H9 (cell line): ENCODE measurements around the gene MYO1E. TPM values are rescaled to one million over a fixed set of nuclear protein-coding genes. Genes with fewer than 3 reads are reported as not detected.

Source experiments
- DNase-seq: peaks from one replicate; pipeline ENCODE4 v3.0.0-alpha.2; 2017
- H2AFZ ChIP-seq: one replicate; pipeline ENCODE4 v1.6.1; 2013; ENCODE audit warnings: mild to moderate bottlenecking, low read length, control low read depth, moderate library complexity
- H2AK5ac ChIP-seq: 2 replicates; pipeline ENCODE4 v1.6.1; 2013; ENCODE audit warnings: low read length, control low read depth, mixed read lengths; ENCODE audit not compliant: insufficient read length
- H2BK120ac ChIP-seq: one replicate; pipeline ENCODE4 v1.6.1; 2013; ENCODE audit warnings: low read depth, mild to moderate bottlenecking, low read length, control low read depth, inconsistent platforms; ENCODE audit not compliant: poor library complexity, severe bottlenecking
- H2BK12ac ChIP-seq: 2 replicates; pipeline ENCODE4 v1.6.1; 2013; ENCODE audit warnings: low read length, control low read depth, mixed read lengths, low read depth; ENCODE audit not compliant: insufficient read length
- H2BK15ac ChIP-seq: 2 replicates; pipeline ENCODE4 v1.6.1; 2013; ENCODE audit warnings: low read depth, low read length, control low read depth
- H2BK20ac ChIP-seq: one replicate; pipeline ENCODE4 v1.6.1; 2013; ENCODE audit warnings: low read depth, mild to moderate bottlenecking, low read length, control low read depth, inconsistent platforms; ENCODE audit not compliant: poor library complexity, severe bottlenecking
- H2BK5ac ChIP-seq: 2 replicates; pipeline ENCODE4 v1.6.1; 2013; ENCODE audit warnings: low read length, control low read depth, mixed read lengths; ENCODE audit not compliant: insufficient read length
- H3K14ac ChIP-seq: 2 replicates; pipeline ENCODE4 v1.6.1; 2013; ENCODE audit warnings: low read length, control low read depth; ENCODE audit not compliant: insufficient read depth
- H3K18ac ChIP-seq: 2 replicates; pipeline ENCODE4 v1.6.1; 2013; ENCODE audit warnings: low read depth, mild to moderate bottlenecking, mixed read lengths, low read length, control low read depth; ENCODE audit not compliant: insufficient read length
- H3K23ac ChIP-seq: 2 replicates; pipeline ENCODE4 v1.6.1; 2013; ENCODE audit warnings: low read length, control low read depth, mixed read lengths, low read depth; ENCODE audit not compliant: insufficient read length
- H3K23me2 ChIP-seq: 2 replicates; pipeline ENCODE4 v1.6.1; 2013; ENCODE audit warnings: low read depth, mild to moderate bottlenecking, mixed read lengths, low read length, control low read depth; ENCODE audit not compliant: insufficient read length, poor library complexity, severe bottlenecking
- H3K27ac ChIP-seq: 2 replicates; pipeline ENCODE4 v1.5.1; 2013; ENCODE audit warnings: low read length, control low read depth, mixed read lengths, low read depth; ENCODE audit not compliant: insufficient read length
- H3K27me3 ChIP-seq: 2 replicates; pipeline ENCODE4 v1.6.1; 2013; ENCODE audit warnings: low read length, control low read depth, inconsistent platforms; ENCODE audit not compliant: insufficient read depth
- H3K4ac ChIP-seq: 2 replicates; pipeline ENCODE4 v1.6.1; 2013; ENCODE audit warnings: low read depth, mild to moderate bottlenecking, control low read depth, inconsistent platforms, low read length, moderate library complexity
- H3K4me1 ChIP-seq: 2 replicates; pipeline ENCODE4 v1.6.1; 2013; ENCODE audit warnings: low read length, control low read depth, inconsistent platforms; ENCODE audit not compliant: insufficient read depth
- H3K4me2 ChIP-seq: 2 replicates; pipeline ENCODE4 v1.6.1; 2013; ENCODE audit warnings: low read length, control low read depth, mixed read lengths; ENCODE audit not compliant: insufficient read length, insufficient read depth
- H3K56ac ChIP-seq: 2 replicates; pipeline ENCODE4 v1.6.1; 2013; ENCODE audit warnings: low read depth, mild to moderate bottlenecking, mixed read lengths, low read length, control low read depth; ENCODE audit not compliant: insufficient read length
- H3K79me1 ChIP-seq: 2 replicates; pipeline ENCODE4 v1.6.1; 2013; ENCODE audit warnings: low read depth, mild to moderate bottlenecking, moderate library complexity, low read length, control low read depth, inconsistent platforms; ENCODE audit not compliant: insufficient read depth, poor library complexity, severe bottlenecking
- H3K79me2 ChIP-seq: 2 replicates; pipeline ENCODE4 v1.6.1; 2013; ENCODE audit warnings: low read length, control low read depth, inconsistent platforms; ENCODE audit not compliant: insufficient read depth
- H3K9ac ChIP-seq: 2 replicates; pipeline ENCODE4 v1.6.1; 2013; ENCODE audit warnings: low read length, control low read depth, mixed read lengths; ENCODE audit not compliant: insufficient read length; ENCODE audit errors: extremely low read depth
- H3K9me3 ChIP-seq: one replicate; pipeline ENCODE4 v1.6.1; 2013; ENCODE audit warnings: low read depth, low read length, inconsistent platforms; ENCODE audit not compliant: control insufficient read depth
- H3T11ph ChIP-seq: one replicate; pipeline ENCODE4 v1.6.1; 2013; ENCODE audit warnings: mild to moderate bottlenecking, low read length, control low read depth, inconsistent platforms
- H4K20me1 ChIP-seq: one replicate; pipeline ENCODE4 v1.6.1; 2013; ENCODE audit not compliant: control insufficient read depth, insufficient read length, insufficient read depth
- H4K5ac ChIP-seq: 2 replicates; pipeline ENCODE4 v1.6.1; 2013; ENCODE audit warnings: low read depth, mild to moderate bottlenecking, mixed read lengths, low read length, control low read depth; ENCODE audit not compliant: insufficient read length
- H4K8ac ChIP-seq: replicated peaks from 2 replicates; pipeline ENCODE4 v1.6.1; 2013; ENCODE audit warnings: low read length, control low read depth, mixed read lengths, low read depth; ENCODE audit not compliant: insufficient read length
- H4K91ac ChIP-seq: 2 replicates; pipeline ENCODE4 v1.6.1; 2013; ENCODE audit warnings: low read depth, mild to moderate bottlenecking, moderate library complexity, mixed read lengths, low read length, control low read depth; ENCODE audit not compliant: insufficient read length
- H3K27ac Mint-ChIP-seq, 3 experiments: 2 replicates in 2 of 3; 3 replicates in 1 of 3; pipeline ENCODE4 v1.8.0; 2020 to 2021; ENCODE audit warnings: mixed read lengths in 3 of 3, mild to moderate bottlenecking in 1 of 3, moderate library complexity in 1 of 3
- H3K27me3 Mint-ChIP-seq: 2 replicates; pipeline ENCODE4 v1.8.0; 2021; ENCODE audit warnings: low read depth, mild to moderate bottlenecking, moderate library complexity, mixed read lengths
- H3K36me3 Mint-ChIP-seq, 3 experiments: 2 replicates in 2 of 3; 3 replicates in 1 of 3; pipeline ENCODE4 v1.8.0; 2020 to 2021; ENCODE audit warnings: low read depth in 3 of 3, mixed read lengths in 3 of 3; ENCODE audit not compliant: insufficient read depth in 1 of 3
- H3K4me1 Mint-ChIP-seq, 2 experiments: 2 replicates each; pipeline ENCODE4 v1.8.0; 2020; ENCODE audit warnings: mixed read lengths in 2 of 2
- H3K4me3 Mint-ChIP-seq, 2 experiments: 2 replicates in 1 of 2; 3 replicates in 1 of 2; pipeline ENCODE4 v1.8.0; 2020 to 2021; ENCODE audit warnings: mild to moderate bottlenecking in 2 of 2, mixed read lengths in 2 of 2, moderate library complexity in 1 of 2
- H3K9me3 Mint-ChIP-seq, 2 experiments: 2 replicates in 1 of 2; 3 replicates in 1 of 2; pipeline ENCODE4 v1.8.0; 2020; ENCODE audit warnings: mild to moderate bottlenecking in 2 of 2, mixed read lengths in 2 of 2, moderate library complexity in 1 of 2
- CTCF ChIP-seq: fragments of 200-600 bp; sonication (generic); conservative IDR thresholded peaks from 3 replicates; pipeline ENCODE4 v1.8.0; 2021; ENCODE audit warnings: antibody characterized with exemption, mild to moderate bottlenecking
- WGBS: extraction: QIAGEN DNeasy Blood & Tissue Kit; methylation state at CpG from one replicate; pipeline ENCODE4 v1.1.7; 2013; ENCODE audit warnings: missing lambda C conversion rate, low lambda C conversion rate, mixed read lengths; ENCODE audit not compliant: insufficient read length; ENCODE audit errors: extremely low coverage; 5-methylcytosine and 5-hydroxymethylcytosine counted together
- total RNA-seq: library from RNA; stranded (reverse); gene quantifications from 2 replicates; pipeline ENCODE4 v1.2.1, GENCODE V29; 2021

The MYO1E gene
- total RNA-seq, 1 experiment from 2014 or later, result 235 TPM

DNA sequence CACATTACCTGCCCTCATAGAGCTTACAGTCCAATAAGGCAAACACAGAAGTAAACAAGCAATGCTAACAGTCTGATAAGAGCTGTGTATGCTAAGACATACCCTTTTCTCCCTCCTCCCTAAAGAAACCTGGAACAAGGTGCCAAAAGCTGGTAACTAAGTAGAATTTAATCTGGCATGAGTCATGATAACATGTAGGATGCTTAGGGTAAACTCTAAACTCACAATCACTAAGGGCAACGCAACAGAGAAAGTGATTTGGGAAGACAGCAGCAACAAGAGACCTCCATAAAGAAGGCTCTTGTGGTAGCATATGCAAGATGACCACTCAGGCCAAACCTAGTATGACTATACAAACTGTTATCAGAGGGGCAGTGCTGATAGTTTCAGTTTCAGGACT lies 55.5 kb downstream of the MYO1E start:
- no peak for DNase-seq
- no peak overlapping the region for H3K4ac ChIP-seq
- H3K9ac ChIP-seq, result no peak overlapping the region
- no peak overlapping the region for H2BK5ac ChIP-seq
- no peaks in the 10 kb centered on the region; the same call in 1 of the 2 replicates for H3K79me2 ChIP-seq
- H3T11ph ChIP-seq, result no peak overlapping the region
- Mint-ChIP-seq H3K4me1 (peaks cover 34 to 43% of the 10 kb centered on the region in 2 experiments), H3K36me3 (peaks cover 3 to 13% (median 5%) of the 10 kb centered on the region in 3 experiments; a peak in 6 of 7 replicates), H3K27me3 (no peaks in the 10 kb centered on the region), H3K9me3 (peaks cover 0 to 5% of the 10 kb centered on the region in 2 experiments; a peak in 1 of 5 replicates), H3K27ac (no peak overlapping the region; a peak in 1 of 7 replicates), H3K4me3 (no peak overlapping the region)
- H2BK120ac ChIP-seq, result no peak overlapping the region
- no peak overlapping the region for H3K56ac ChIP-seq
- no peaks in the 10 kb centered on the region for H4K20me1 ChIP-seq
- no peak overlapping the region for H3K18ac ChIP-seq
- no peak overlapping the region for H4K5ac ChIP-seq
- no peak overlapping the region for H4K91ac ChIP-seq
- no peak overlapping the region for H2AK5ac ChIP-seq
- no peak overlapping the region for H3K14ac ChIP-seq
- H3K23ac ChIP-seq, result no peak overlapping the region
- H3K4me1 ChIP-seq, result no peaks in the 10 kb centered on the region; the same call in 1 of the 2 replicates
- H3K27me3 ChIP-seq, result no peaks in the 10 kb centered on the region
- no peak for TF ChIP-seq CTCF
- no peak overlapping the region for H2BK20ac ChIP-seq
- H3K79me1 ChIP-seq, result peaks cover 2% of the 10 kb centered on the region
- H2BK12ac ChIP-seq, result no peak overlapping the region
- H3K23me2 ChIP-seq, result no peaks in the 10 kb centered on the region
- H2AFZ ChIP-seq, result no peak overlapping the region
- no CpG with 5 or more reads among the region's 1 CpG for WGBS
- no peak overlapping the region for H3K4me2 ChIP-seq
- H3K27ac ChIP-seq, result no peak overlapping the region
- no peak overlapping the region for H2BK15ac ChIP-seq
- H3K9me3 ChIP-seq, result no peaks in the 10 kb centered on the region
- no peak overlapping the region for H4K8ac ChIP-seq
